ENCODE results near the gene PHF13. TPM values are rescaled to one million over a fixed set of nuclear protein-coding genes. Genes with fewer than 3 reads are reported as not detected.

Gene PHF13
- total and polyA plus RNA-seq, 9 of the 15 experiments (the other 6 are each of a cell fraction or from before 2014, with no cell fraction given): 1.8 to 36.1 (median 11.7) TPM

- peak; percentile 9; the same call in 1 of the 2 replicates for TF ChIP-seq RB1 (IDR thresholded peaks at IDR 0.05; ENCODE audit: low read depth)
- TF ChIP-seq HLTF (IDR thresholded peaks at IDR 0.05): no peak
- TF ChIP-seq CBX3 (IDR thresholded peaks at IDR 0.05; ENCODE audit: borderline replicate concordance in 1 of 2, low read length in 2 of 2): no peak; a peak in 1 of 3 replicates
- no peak for TF ChIP-seq LCOR (CRISPR knock-in tag; IDR thresholded peaks at IDR 0.05)
- TF ChIP-seq ATF1 (CRISPR knock-in tag; IDR thresholded peaks at IDR 0.05): no peak
- peak; percentile 30; the same call in 1 of the 2 replicates for TF ChIP-seq ATF1 (tag; IDR thresholded peaks at IDR 0.05)
- TF ChIP-seq ZMIZ1 (IDR thresholded peaks at IDR 0.05; ENCODE audit: low read depth in 2 of 2, low read length in 2 of 2): 0 out of 4 replicates have a peak, but pooled peaks of 1 of the 2 experiments have one; percentile 13
- TF ChIP-seq TBL1XR1 (IDR thresholded peaks at IDR 0.05; ENCODE audit: low read length in 2 of 2): 0 out of 4 replicates have a peak, but pooled peaks of 1 of the 2 experiments have one; percentile 32
- no peak for TF ChIP-seq NELFE (IDR thresholded peaks at IDR 0.05; ENCODE audit: insufficient read depth, insufficient read length)
- TF ChIP-seq CCAR2 (IDR thresholded peaks at IDR 0.05; ENCODE audit: low read depth, low read length): no peak
- TF ChIP-seq BDP1 (IDR thresholded peaks at IDR 0.05; ENCODE audit: insufficient read depth, insufficient read length): no peak
- no peak for TF ChIP-seq ZNF121 (CRISPR knock-in tag; conservative IDR thresholded peaks at IDR 0.05)
- peak; percentile 42 for TF ChIP-seq FOSL1 (tag; conservative IDR thresholded peaks at IDR 0.05)
- no peak for TF ChIP-seq ARID2 (IDR thresholded peaks at IDR 0.05)
- TF ChIP-seq RERE (CRISPR knock-in tag; IDR thresholded peaks at IDR 0.05; ENCODE audit: borderline replicate concordance): no peak
- no peak for TF ChIP-seq ZBTB8A (IDR thresholded peaks at IDR 0.05; ENCODE audit: partially characterized antibody)
- no peak for TF ChIP-seq PHTF2 (CRISPR knock-in tag; IDR thresholded peaks at IDR 0.05)
- no peak for TF ChIP-seq SREBF1 (IDR thresholded peaks at IDR 0.05; ENCODE audit: borderline replicate concordance, low read depth, low read length)
- TF ChIP-seq NRF1 (conservative IDR thresholded peaks at IDR 0.05 in 1 of 2, IDR thresholded peaks at IDR 0.05 in 1 of 2): peak; percentile 52 to 53; a peak in 3 of 4 replicates
- TF ChIP-seq MCM3 (IDR thresholded peaks at IDR 0.05): no peak
- 0 out of 2 replicates have a peak, but pooled peaks have one; percentile 24 for TF ChIP-seq L3MBTL2 (IDR thresholded peaks at IDR 0.05)
These were observed 31.8 kb upstream of the PHF13 start (continued) for GRCh38 chr1:6581561-6582305.

Measured in K562 (cell line).